Activated T-cell treated with anti-CD3 and anti-CD28 coated beads, Interleukin-2, amount 50 U/mL, for 72 hours (primary cell): Measurements from ENCODE around the gene TBC1D14. TPM values are rescaled to one million over a fixed set of nuclear protein-coding genes. Genes with fewer than 3 reads are reported as not detected.

Source experiments
- ATAC-seq, 2 donors: fragments of 150-1000 bp; cut with Tn5 transposase; replicated peaks in 1 of 2; 2 replicates each; pipeline ENCODE4 v1.10.0; 2021; ENCODE audit warnings: moderate library complexity in 2 of 2, mild to moderate bottlenecking in 1 of 2
- DNase-seq, 2 donors: peaks; one replicate each; pipeline ENCODE4 v3.0.0; 2021 to 2022; ENCODE audit warnings: mixed read lengths in 1 of 2
- H3K27ac Mint-ChIP-seq: one replicate; pipeline ENCODE4 v1.8.0; 2022; ENCODE audit warnings: mild to moderate bottlenecking, moderate library complexity, mixed read lengths
- H3K27me3 Mint-ChIP-seq: one replicate; pipeline ENCODE4 v1.8.0; 2022; ENCODE audit warnings: low read depth, mixed read lengths
- H3K36me3 Mint-ChIP-seq, 2 donors: one replicate each; pipeline ENCODE4 v1.8.0; 2022; ENCODE audit warnings: mixed read lengths in 2 of 2, mild to moderate bottlenecking in 1 of 2; ENCODE audit not compliant: insufficient read depth in 2 of 2
- H3K4me1 Mint-ChIP-seq: one replicate; pipeline ENCODE4 v1.8.0; 2022; ENCODE audit warnings: low read depth, mixed read lengths
- H3K4me3 Mint-ChIP-seq, 2 donors: one replicate each; pipeline ENCODE4 v1.8.0; 2022; ENCODE audit warnings: mild to moderate bottlenecking in 2 of 2, mixed read lengths in 2 of 2, moderate library complexity in 2 of 2
- H3K9me3 Mint-ChIP-seq, 2 donors: one replicate each; pipeline ENCODE4 v1.8.0; 2022; ENCODE audit warnings: mixed read lengths in 2 of 2
- total RNA-seq, 2 donors: library from RNA; stranded (reverse); gene quantifications; one replicate each; pipeline ENCODE4 v1.2.3, GENCODE V29; 2022

The TBC1D14 gene, protein sequence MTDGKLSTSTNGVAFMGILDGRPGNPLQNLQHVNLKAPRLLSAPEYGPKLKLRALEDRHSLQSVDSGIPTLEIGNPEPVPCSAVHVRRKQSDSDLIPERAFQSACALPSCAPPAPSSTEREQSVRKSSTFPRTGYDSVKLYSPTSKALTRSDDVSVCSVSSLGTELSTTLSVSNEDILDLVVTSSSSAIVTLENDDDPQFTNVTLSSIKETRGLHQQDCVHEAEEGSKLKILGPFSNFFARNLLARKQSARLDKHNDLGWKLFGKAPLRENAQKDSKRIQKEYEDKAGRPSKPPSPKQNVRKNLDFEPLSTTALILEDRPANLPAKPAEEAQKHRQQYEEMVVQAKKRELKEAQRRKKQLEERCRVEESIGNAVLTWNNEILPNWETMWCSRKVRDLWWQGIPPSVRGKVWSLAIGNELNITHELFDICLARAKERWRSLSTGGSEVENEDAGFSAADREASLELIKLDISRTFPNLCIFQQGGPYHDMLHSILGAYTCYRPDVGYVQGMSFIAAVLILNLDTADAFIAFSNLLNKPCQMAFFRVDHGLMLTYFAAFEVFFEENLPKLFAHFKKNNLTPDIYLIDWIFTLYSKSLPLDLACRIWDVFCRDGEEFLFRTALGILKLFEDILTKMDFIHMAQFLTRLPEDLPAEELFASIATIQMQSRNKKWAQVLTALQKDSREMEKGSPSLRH
- total RNA-seq, result 10 to 100 TPM; 26.5 to 32.4 TPM

DNA sequence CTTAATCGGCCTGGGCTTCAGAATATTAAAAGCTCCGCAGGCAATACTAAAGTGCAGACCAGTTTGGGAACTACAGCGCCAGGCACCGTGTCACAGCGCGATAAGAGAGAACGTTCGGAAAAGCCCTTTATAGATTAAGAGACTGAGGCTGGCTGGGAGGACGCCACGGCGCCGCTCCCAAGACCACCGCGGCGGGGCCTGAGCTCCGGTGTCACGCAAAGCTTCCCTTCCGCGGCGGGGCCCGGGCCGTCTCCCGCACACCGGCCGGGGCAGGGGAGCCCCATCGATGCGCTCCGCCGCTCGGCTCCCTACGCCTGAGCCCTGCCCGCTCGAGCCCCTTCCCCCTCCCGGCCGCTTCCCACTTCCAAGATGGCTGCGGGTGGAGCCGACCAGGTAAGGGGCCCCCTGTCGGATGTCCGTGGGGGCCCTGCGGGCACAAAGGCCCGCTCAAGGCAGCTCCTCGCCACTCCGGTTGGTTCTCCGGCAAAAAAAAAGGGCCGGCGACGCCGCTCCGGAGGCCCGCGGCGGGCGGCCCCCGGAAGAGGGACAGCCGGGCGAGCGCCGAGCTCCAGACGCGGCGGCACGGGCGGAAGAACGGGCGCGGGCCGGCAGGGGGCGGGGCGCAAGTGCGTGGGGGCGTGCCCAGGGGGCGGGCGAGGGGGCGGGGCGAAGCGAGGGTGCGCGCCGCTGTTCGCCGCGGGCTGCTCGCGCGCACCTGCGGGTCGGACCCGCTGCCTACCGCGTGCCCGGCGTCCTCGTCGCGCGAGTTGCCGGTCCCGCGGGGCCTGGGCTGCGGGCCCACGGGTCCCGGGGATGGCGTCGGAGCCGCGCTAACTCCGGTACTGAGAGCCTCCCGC, at the start of gene TBC1D14:
TSS of gene TBC1D14 (plus strand) at position 714 of the 857 bp plus-strand sequence. CDS start 13,564 bp downstream, outside the sequence.
- Mint-ChIP-seq H3K9me3 (no peaks in the 10 kb centered on the region), H3K27ac (peak within 1 kb of the TSS; percentile 83), H3K36me3 (no peaks in the 10 kb centered on the region), H3K4me1 (peaks cover 48% of the 10 kb centered on the region), H3K4me3 (peak within 1 kb of the TSS; percentile 97), H3K27me3 (peaks cover 11% of the 10 kb centered on the region)
- ATAC-seq (peak; percentile 86 to 87), DNase-seq (peak; percentile 87 to 88)

DNA sequence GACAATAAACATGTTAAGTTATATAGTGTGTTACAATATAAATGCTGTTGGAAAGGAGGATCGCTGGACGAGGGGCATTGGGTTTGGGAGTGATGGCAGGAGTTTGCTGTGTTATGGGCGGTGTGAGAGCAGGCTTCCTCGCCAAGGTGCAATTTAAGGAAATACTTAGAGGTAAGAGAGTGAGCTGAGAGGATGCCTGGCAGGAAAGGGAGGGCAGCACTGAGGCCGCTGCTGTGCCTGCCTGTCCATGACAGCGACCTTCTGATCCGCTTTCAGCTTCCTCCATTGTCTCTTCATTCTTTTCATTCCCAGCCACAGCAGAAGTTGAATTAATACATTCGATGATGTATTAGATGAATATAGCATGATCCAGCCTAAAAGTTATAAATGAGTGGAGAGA, 41.2 kb upstream of the TBC1D14 start:
- Mint-ChIP-seq H3K4me3 (no peak overlapping the region), H3K36me3 (peaks cover 4 to 17% of the 10 kb centered on the region in 2 donors), H3K27me3 (no peaks in the 10 kb centered on the region), H3K9me3 (no peaks in the 10 kb centered on the region), H3K27ac (peak overlapping the region; percentile 11), H3K4me1 (peaks cover 5% of the 10 kb centered on the region)
- no peak for DNase-seq
- no peak for ATAC-seq

GRCh38 chr4:6869944-6870343, 39.7 kb upstream of the TBC1D14 start:
- no peak overlapping the region for H3K4me3 Mint-ChIP-seq
- peaks cover 5% of the 10 kb centered on the region for H3K4me1 Mint-ChIP-seq
- H3K27ac Mint-ChIP-seq, result no peak overlapping the region
- DNase-seq (no peak), ATAC-seq (no peak)
- no peaks in the 10 kb centered on the region for H3K27me3 Mint-ChIP-seq
- H3K9me3 Mint-ChIP-seq, result no peaks in the 10 kb centered on the region
- H3K36me3 Mint-ChIP-seq, result peaks cover 4 to 15% of the 10 kb centered on the region in 2 donors

- H3K36me3 Mint-ChIP-seq, result peaks cover 3 to 20% of the 10 kb centered on the region in 2 donors
These were observed 36.3 kb upstream of the TBC1D14 start for GRCh38 chr4:6873291-6873690.

GRCh38 chr4:6873792-6874461, 35.7 kb upstream of the TBC1D14 start:
- Mint-ChIP-seq H3K27me3 (no peaks in the 10 kb centered on the region), H3K36me3 (peaks cover 4 to 21% of the 10 kb centered on the region in 2 donors), H3K27ac (no peak overlapping the region), H3K9me3 (no peaks in the 10 kb centered on the region), H3K4me1 (no peaks in the 10 kb centered on the region), H3K4me3 (no peak overlapping the region)
- DNase-seq (peak; percentile 79 to 81), ATAC-seq (peak; percentile 84 to 87)

More at GRCh38 chr4:6873291-6873690, 36.3 kb upstream of the TBC1D14 start:
- ATAC-seq (no peak), DNase-seq (no peak)
- Mint-ChIP-seq H3K4me3 (no peak overlapping the region), H3K4me1 (no peaks in the 10 kb centered on the region), H3K27me3 (no peaks in the 10 kb centered on the region), H3K27ac (no peak overlapping the region), H3K9me3 (no peaks in the 10 kb centered on the region)

GRCh38 chr4:6874981-6875380, 34.6 kb upstream of the TBC1D14 start:
- Mint-ChIP-seq H3K27me3 (no peaks in the 10 kb centered on the region), H3K4me3 (no peak overlapping the region), H3K36me3 (peaks cover 5 to 23% of the 10 kb centered on the region in 2 donors), H3K27ac (no peak overlapping the region), H3K9me3 (no peaks in the 10 kb centered on the region), H3K4me1 (no peaks in the 10 kb centered on the region)
- ATAC-seq, result no peak
- no peak for DNase-seq

GRCh38 chr4:6875431-6875831, 34.2 kb upstream of the TBC1D14 start:
- ATAC-seq (no peak), DNase-seq (no peak)
- Mint-ChIP-seq H3K27ac (no peak overlapping the region), H3K9me3 (no peaks in the 10 kb centered on the region), H3K36me3 (peaks cover 5 to 24% of the 10 kb centered on the region in 2 donors), H3K4me3 (no peak overlapping the region), H3K27me3 (no peaks in the 10 kb centered on the region), H3K4me1 (no peaks in the 10 kb centered on the region)

GRCh38 chr4:6876440-6876839, 33.2 kb upstream of the TBC1D14 start:
- no peaks in the 10 kb centered on the region for H3K9me3 Mint-ChIP-seq
- no peak overlapping the region for H3K27ac Mint-ChIP-seq
- H3K4me1 Mint-ChIP-seq, result no peaks in the 10 kb centered on the region
- no peak for DNase-seq
- H3K36me3 Mint-ChIP-seq, result peaks cover 5 to 31% of the 10 kb centered on the region in 2 donors
- no peak for ATAC-seq
- no peaks in the 10 kb centered on the region for H3K27me3 Mint-ChIP-seq
- no peak overlapping the region for H3K4me3 Mint-ChIP-seq

GRCh38 chr4:6877067-6877466, 32.6 kb upstream of the TBC1D14 start:
- Mint-ChIP-seq H3K36me3 (peaks cover 5 to 28% of the 10 kb centered on the region in 2 donors), H3K4me3 (no peak overlapping the region), H3K4me1 (no peaks in the 10 kb centered on the region), H3K27ac (no peak overlapping the region), H3K9me3 (no peaks in the 10 kb centered on the region), H3K27me3 (no peaks in the 10 kb centered on the region)
- DNase-seq (no peak), ATAC-seq (no peak)

- Mint-ChIP-seq H3K27me3 (no peaks in the 10 kb centered on the region), H3K27ac (no peak overlapping the region), H3K36me3 (peaks cover 5 to 25% of the 10 kb centered on the region in 2 donors), H3K4me3 (no peak overlapping the region), H3K4me1 (no peaks in the 10 kb centered on the region), H3K9me3 (no peaks in the 10 kb centered on the region)
- ATAC-seq (no peak), DNase-seq (no peak)
These were observed 31.1 kb upstream of the TBC1D14 start for GRCh38 chr4:6878451-6879059.

DNA sequence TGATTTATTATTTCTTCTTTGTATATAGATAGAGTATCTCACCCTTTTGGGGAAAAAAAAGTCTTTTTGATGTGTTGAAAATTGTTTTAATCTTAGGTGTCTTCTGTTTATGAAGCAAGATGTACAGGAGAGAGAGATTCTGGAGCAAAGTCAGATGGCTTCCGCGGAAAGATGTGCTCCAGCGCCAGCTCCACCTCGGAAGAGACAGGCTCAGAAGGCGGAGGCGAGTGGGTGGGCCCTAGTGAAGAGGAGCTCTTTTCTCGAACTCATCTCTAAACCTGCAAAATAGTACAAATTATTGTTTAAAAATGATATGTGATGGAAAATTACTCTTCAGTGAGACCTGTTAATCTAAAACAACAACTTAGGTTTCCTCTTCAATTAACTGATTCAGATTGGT, 28.9 kb upstream of the TBC1D14 start:
- Mint-ChIP-seq H3K4me3 (no peak overlapping the region), H3K9me3 (no peaks in the 10 kb centered on the region), H3K36me3 (peaks cover 5 to 21% of the 10 kb centered on the region in 2 donors), H3K27ac (no peak overlapping the region), H3K4me1 (no peaks in the 10 kb centered on the region), H3K27me3 (no peaks in the 10 kb centered on the region)
- DNase-seq, result no peak
- no peak for ATAC-seq

DNA sequence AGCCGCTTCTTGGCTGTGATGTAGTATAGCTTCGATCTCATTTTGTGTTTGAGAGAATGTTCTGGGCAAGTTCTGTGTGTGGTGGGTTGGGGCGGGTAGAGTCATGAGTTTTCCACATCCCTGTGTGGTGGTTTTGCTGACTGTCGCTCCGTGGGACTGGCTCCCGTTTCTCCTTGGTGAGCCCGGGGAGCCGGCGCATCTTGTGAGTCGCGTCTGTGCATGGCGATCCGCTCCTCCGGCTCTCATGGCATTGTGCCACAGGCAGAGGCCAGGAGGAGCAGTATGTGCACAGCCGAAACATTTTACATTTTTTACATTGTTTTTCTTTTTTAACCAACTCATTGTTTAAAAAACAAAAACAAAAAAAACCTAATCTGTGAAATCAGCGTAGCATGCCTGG, 27.7 kb upstream of the TBC1D14 start:
- ATAC-seq, result no peak
- Mint-ChIP-seq H3K27ac (no peak overlapping the region), H3K36me3 (peaks cover 4 to 19% of the 10 kb centered on the region in 2 donors)

More for the DNA sequence above, 27.7 kb upstream of the TBC1D14 start:
- no peak for DNase-seq
- Mint-ChIP-seq H3K9me3 (no peaks in the 10 kb centered on the region), H3K27me3 (no peaks in the 10 kb centered on the region), H3K4me1 (no peaks in the 10 kb centered on the region), H3K4me3 (no peak overlapping the region)
